Measurements from ENCODE around the gene TTC16.

TTC16 gene

GRCh38 chr9:127700594-127701255, 15.2 kb upstream of the TTC16 start:
- H3K4me3 ChIP-seq (ENCODE audit: low read depth, low read length), result no peak overlapping the region
- ChIA-PET POLR2A (no interaction called here), CTCF (interaction anchor here (1.4 to 1.5 kb wide), 2 partner anchors 15 to 35 kb away, joined by 3 to 6 read pairs; partner anchors contain the start of genes PTRH1, TOR2A and TTC16)
- DNase-seq (ENCODE audit: low read depth, low spot score), result no peak
- TF ChIP-seq CTCF (IDR thresholded peaks at IDR 0.05; ENCODE audit: insufficient read depth, low read length, missing control alignments), result no peak

- TF ChIP-seq CTCF (IDR thresholded peaks at IDR 0.05; ENCODE audit: insufficient read depth, low read length, missing control alignments), result no peak
- H3K4me3 ChIP-seq (ENCODE audit: low read depth, low read length), result no peak overlapping the region
- no peak for DNase-seq (ENCODE audit: low read depth, low spot score)
- CTCF ChIA-PET, result interaction anchor here (0.6 to 1.5 kb wide), 2 partner anchors 31 to 207 kb away, joined by 3 to 9 read pairs; partner anchors contain the start of gene TOR2A
- POLR2A ChIA-PET, result no interaction called here
Measured at GRCh38 chr9:127703289-127703946, 12.5 kb upstream of the TTC16 start.

GRCh38 chr9:127705577-127706379, 10.1 kb upstream of the TTC16 start:
- no peak overlapping the region for H3K4me3 ChIP-seq (ENCODE audit: low read depth, low read length)
- POLR2A ChIA-PET, result no interaction called here
- CTCF ChIA-PET, result interaction anchor here (0.8 to 1.0 kb wide), 2 partner anchors 29 to 115 kb away, joined by 3 to 5 read pairs; partner anchors contain the start of gene TOR2A
- TF ChIP-seq CTCF (IDR thresholded peaks at IDR 0.05; ENCODE audit: insufficient read depth, low read length, missing control alignments), result no peak
- no peak for DNase-seq (ENCODE audit: low read depth, low spot score)

GRCh38 chr9:127706836-127707241, 9.0 kb upstream of the TTC16 start, which contains the start of gene CFAP157:
Gene CFAP157 (plus strand): TSS chr9:127706988. CDS start chr9:127707032, 44 bp downstream.
- CTCF ChIA-PET, result interaction anchor here (1.5 kb wide), 1 partner anchor 28 kb away, joined by 5 read pairs; the partner anchor contains the start of gene TOR2A
- POLR2A ChIA-PET, result interaction anchor here (1.1 kb wide), 1 partner anchor 94 kb away, joined by 3 read pairs; the partner anchor contains the start of gene STXBP1

GRCh38 chr9:127707766-127708165, 8.1 kb upstream of the TTC16 start:
- DNase-seq (ENCODE audit: low read depth, low spot score), result no peak
- H3K4me3 ChIP-seq (ENCODE audit: low read depth, low read length), result no peak overlapping the region
- POLR2A ChIA-PET, result interaction anchor here (1.1 kb wide), 1 partner anchor 95 kb away, joined by 3 read pairs; the partner anchor contains the start of gene STXBP1
- TF ChIP-seq CTCF (IDR thresholded peaks at IDR 0.05; ENCODE audit: insufficient read depth, low read length, missing control alignments), result no peak
- CTCF ChIA-PET, result interaction anchor here (1.5 kb wide), 1 partner anchor 27 kb away, joined by 5 read pairs; the partner anchor contains the start of gene TOR2A

More at GRCh38 chr9:127706836-127707241, 9.0 kb upstream of the TTC16 start, which contains the start of gene CFAP157:
- no peak within 1 kb of the TSS for H3K4me3 ChIP-seq (ENCODE audit: low read depth, low read length)
- TF ChIP-seq CTCF (IDR thresholded peaks at IDR 0.05; ENCODE audit: insufficient read depth, low read length, missing control alignments), result no peak
- DNase-seq (ENCODE audit: low read depth, low spot score), result no peak

Measured in AG04449 (cell line).